Stimulated activated CD8-positive, alpha-beta memory T cell treated with anti-CD3 and anti-CD28 coated beads, Interleukin-4, amount 100 ng/mL, for 1 hour (primary cell): ENCODE data around the gene CRTC2.

Source experiments
- DNase-seq, 2 donors: peaks; one replicate each; pipeline ENCODE4 v3.0.0-alpha.2; 2020; ENCODE audit warnings: low read depth in 2 of 2, low spot score in 1 of 2

The CRTC2 gene

DNA sequence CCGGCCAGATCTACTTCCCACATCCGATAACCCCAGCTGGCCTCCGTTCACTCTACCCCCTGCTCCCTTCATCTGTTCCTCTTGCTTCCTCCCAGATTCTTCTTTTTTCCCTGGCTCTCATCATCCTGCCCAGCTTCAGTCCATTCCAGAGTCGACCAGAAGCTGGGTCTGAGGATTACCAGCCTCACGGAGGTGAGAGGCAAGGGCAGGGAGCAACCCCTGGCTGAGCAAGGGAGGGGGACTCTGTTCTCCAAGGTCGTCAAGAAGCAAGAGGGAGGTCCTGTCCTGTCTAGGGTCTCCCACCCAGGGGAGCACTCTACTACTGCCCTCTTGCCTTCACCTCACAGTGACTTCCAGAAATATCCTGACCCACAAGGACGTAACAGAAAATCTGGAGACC is 15.1 kb upstream of the CRTC2 start:
- DNase-seq, result no peak

GRCh38 chr1:153973071-153973470 is 14.7 kb upstream of the CRTC2 start:
- DNase-seq, result no peak

GRCh38 chr1:153970346-153970745 is 11.9 kb upstream of the CRTC2 start:
- DNase-seq, result no peak

DNA sequence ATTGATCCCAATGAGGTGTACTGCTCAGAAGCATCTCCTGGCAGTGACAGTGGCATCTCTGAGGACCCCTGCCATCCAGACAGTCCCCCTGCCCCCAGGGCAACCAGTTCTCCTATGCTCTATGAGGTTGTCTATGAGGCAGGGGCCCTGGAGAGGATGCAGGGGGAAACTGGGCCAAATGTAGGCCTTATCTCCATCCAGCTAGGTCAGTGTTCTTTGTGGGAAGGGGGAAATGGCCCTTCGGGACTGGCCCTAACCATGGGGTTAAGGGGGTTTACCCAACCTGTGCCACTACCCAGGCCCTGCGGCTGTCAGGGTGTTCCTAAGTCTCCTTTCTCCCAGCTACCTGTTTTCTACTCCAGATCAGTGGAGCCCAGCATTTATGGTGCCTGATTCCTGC is 10.6 kb upstream of the CRTC2 start:
- no peak for DNase-seq

DNA sequence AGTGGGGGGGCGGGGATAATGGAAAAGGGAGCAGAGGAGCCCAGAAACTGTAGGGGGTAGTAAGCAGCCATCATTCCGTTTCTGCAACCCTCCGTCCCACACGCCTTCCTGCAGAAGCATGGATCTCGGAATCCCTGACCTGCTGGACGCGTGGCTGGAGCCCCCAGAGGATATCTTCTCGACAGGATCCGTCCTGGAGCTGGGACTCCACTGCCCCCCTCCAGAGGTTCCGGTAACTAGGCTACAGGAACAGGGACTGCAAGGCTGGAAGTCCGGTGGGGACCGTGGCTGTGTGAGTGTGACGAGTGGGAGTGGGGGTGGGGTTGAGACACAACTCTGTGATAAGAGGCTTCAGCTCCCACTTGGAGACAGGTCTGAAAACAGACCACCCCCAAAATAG is 10.0 kb upstream of the CRTC2 start:
- no peak for DNase-seq

- no peak for DNase-seq
These were observed 9.6 kb upstream of the CRTC2 start for GRCh38 chr1:153968000-153968363.

GRCh38 chr1:153967107-153967999 is 8.9 kb upstream of the CRTC2 start, which contains the start of gene CREB3L4:
TSS of gene CREB3L4 (plus strand) at chr1:153967902. CDS start at chr1:153968526, 624 bp downstream.
- peak; percentile 57 to 63 for DNase-seq

GRCh38 chr1:153963850-153964331 is 5.5 kb upstream of the CRTC2 start:
- DNase-seq, result no peak

DNA sequence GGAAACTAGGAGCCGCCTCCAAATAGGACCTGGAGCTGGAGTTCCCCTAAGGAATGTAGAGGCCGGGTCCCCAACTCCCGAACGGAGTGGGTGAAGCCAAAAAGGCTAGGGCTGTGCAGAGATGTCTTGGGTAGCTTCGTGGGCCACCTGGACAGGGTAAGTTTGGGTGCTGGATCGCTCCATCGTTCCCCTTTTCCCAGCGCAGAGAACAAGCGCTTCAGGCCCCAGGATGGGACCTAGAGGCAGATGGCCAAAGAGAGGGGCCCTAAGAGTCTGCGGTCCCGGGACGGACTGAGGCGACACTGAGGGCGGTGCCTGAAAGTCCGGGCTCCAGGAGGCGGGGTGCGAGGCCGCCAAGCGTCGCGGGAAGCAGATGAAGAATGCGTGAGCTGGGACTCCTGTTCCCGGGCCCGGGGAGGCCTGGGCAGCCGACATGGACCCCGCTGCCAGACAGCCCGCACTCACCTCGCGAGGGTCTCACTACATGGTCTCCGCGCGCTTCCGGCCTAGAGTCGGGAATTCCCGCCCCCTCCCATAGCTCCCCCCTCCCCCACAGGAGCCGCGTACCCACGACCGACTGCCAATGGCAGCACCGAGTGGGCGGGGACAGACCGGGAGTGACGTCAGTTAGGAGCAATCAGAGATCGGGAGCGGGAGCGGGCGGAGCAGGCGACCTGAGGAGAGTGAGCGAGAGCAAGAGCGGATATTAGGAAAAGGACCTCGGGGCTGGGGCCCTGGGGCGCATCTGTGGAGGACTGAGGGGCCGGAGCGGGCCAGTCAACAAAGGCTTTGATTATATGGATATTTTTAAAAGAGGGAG is 4.8 kb upstream of the CRTC2 start, which contains the start of gene SLC39A1:
SLC39A1 (minus strand) TSS at position 508 of the 820 bp plus-strand sequence. CDS start 822 bp downstream, outside the sequence.
- peak; percentile 84 to 87 for DNase-seq

GRCh38 chr1:153962088-153963029 is 3.9 kb upstream of the CRTC2 start:
- no peak for DNase-seq

DNA sequence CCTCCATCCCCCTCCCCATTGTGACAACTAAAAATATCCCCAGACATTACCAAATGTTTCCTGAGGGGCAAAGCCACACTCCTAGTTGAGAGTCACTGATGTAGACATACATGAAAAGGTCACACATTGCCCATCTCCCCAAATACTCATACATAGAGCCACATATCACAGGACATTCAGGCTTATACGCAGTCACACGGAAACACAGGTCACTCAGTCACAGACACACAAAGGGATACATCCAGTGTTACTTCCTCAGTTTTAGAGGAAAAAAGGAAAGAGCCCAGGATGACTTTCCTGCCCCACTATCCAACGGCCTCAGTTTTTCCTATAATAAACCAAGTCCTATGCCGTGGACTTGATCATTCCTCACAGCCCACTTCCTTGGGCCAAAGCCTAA is 3.0 kb upstream of the CRTC2 start:
- DNase-seq, result no peak

- no peak for DNase-seq
These were observed 1.8 kb upstream of the CRTC2 start for GRCh38 chr1:153960206-153960605.

DNA sequence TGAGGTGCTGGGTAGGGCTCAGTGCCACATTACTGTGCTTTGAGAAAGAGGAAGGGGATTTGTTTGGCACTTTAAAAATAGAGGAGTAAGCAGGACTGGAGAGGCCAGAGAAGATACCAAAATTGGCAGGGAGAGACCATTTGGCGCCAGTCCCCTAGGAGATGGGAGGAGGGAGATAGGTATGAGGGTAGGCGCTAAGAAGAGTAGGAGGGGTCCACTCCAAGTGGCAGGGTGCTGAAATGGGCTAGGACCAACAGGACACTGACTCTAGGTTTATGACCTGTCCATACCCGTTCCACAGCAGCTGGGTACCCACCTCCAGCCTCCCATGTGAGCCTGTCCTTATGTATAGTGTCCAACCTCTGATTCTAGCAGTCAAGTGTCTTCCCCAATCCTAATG is 1.0 kb upstream of the CRTC2 start:
- no peak for DNase-seq

DNA sequence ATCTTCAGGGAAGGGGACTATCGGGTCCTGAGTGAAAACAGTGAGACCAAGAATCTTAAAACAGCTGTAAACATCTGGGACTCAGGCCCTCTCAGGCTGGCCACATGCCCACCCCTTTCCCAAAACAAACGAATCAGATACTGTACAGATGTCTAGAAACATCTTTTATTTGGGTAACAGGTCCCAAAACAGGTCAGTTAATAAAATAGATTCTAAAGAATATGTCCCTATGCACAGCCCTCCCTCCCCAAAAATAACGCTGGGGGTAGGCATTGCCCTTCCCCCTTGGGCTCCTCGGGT is 499 bp upstream of the CRTC2 start:
- DNase-seq, result no peak

GRCh38 chr1:153957744-153958110 is 685 bp downstream of the CRTC2 start:
- no peak for DNase-seq

DNA sequence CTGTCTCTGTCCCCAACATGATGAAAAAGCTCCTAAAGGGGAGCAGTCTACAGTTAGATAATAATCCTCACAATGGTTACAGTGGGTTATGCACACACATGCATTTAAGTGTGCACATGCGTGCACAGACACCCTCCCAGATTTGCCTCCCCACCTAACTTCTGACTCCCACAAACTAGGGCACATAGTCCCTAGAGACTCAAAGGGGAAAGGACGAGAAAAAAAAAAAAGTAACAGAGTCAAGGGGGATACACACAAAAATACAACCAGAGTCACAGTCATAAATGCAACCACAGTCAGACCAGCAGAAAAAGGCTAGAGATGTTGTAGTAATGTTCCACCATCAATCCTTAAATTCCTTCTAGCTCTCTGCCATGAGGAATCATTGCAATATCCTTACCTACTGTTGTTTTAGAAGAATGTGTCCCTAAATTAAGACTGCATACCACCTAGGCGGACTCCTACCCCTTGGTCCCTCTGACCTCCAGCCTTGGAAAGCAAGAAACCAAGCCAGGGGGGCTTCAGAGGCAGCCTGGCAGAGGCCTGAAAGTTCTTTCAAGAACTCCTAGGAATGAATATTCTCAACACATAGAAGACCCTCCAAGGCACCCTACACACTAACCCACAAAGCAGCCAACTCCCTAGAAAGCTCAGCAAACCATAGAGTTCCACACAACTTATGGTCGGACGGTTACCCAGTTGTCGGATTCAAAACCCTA is 1.3 kb downstream of the CRTC2 start:
- DNase-seq, result no peak

DNA sequence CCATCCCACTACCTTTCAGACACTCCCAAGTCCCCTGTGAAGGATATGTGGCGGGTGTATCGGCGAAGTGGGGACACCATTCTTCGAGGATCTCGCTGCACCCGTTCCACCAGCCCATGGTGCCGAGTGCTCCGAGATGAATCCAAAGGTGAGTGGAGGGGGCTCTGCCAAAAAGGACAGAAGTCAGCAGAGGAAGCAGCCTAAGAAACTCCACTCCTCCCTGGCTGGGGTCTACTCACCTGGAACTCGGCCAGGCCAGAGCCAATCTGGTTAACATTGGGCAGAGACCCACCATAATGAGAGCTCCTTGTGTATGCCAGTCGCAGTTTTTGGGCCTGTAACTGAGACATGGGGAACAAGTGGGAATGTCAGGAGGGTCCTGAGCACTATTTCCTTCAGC is 3.6 kb downstream of the CRTC2 start:
- no peak for DNase-seq

GRCh38 chr1:153953859-153954365 is 4.5 kb downstream of the CRTC2 start:
- DNase-seq, result no peak

- no peak for DNase-seq
These were observed 6.6 kb downstream of the CRTC2 start for GRCh38 chr1:153951801-153952200.

- no peak for DNase-seq
These were observed 7.2 kb downstream of the CRTC2 start for GRCh38 chr1:153951183-153951582.
